ENCODE results near the gene PANX2. TPM values are rescaled to one million over a fixed set of nuclear protein-coding genes. Genes with fewer than 3 reads are reported as not detected.
A peak's percentile ranks its signal among the peaks of the same experiment; 100 is the strongest.
"Not testable (repeated sequence)": the region's sequence is repeated elsewhere in the genome, so short reads cannot be mapped to it uniquely, and the experiment has no call there.

The PANX2 gene
- total RNA-seq, 1 experiment from 2014 or later = 1.1 TPM

- no peak for DNase-seq (ENCODE audit: low spot score)
Measured at GRCh38 chr22:50197856-50198623, 27.5 kb downstream of the PANX2 start.

GRCh38 chr22:50198624-50199017 is 28.1 kb downstream of the PANX2 start:
- no peak for DNase-seq (ENCODE audit: low spot score)

GRCh38 chr22:50199251-50199721 is 28.8 kb downstream of the PANX2 start:
- no peak for DNase-seq (ENCODE audit: low spot score)

GRCh38 chr22:50199829-50200460 is 29.4 kb downstream of the PANX2 start:
- peak; percentile 26 for DNase-seq (ENCODE audit: low spot score)

GRCh38 chr22:50200461-50201190 is 30.1 kb downstream of the PANX2 start, which contains the start of gene SELENOO:
Gene SELENOO, plus strand, starts transcription at chr22:50201011. Its CDS starts 26 bp downstream, at chr22:50201037.
- DNase-seq (ENCODE audit: low spot score) = peak; percentile 64

GRCh38 chr22:50201191-50202129 is 30.9 kb downstream of the PANX2 start:
- DNase-seq (ENCODE audit: low spot score) = peak; percentile 19

- DNase-seq (ENCODE audit: low spot score) = no peak
Measured at GRCh38 chr22:50202130-50202666, 31.7 kb downstream of the PANX2 start.

GRCh38 chr22:50203288-50203687 is 32.8 kb downstream of the PANX2 start:
- DNase-seq (ENCODE audit: low spot score) = no peak

- DNase-seq (ENCODE audit: low spot score) = no peak
Measured at GRCh38 chr22:50204571-50204970, 34.0 kb downstream of the PANX2 start.

- DNase-seq (ENCODE audit: low spot score) = not testable (repeated sequence)
Measured at GRCh38 chr22:50204998-50205397, 34.5 kb downstream of the PANX2 start.

GRCh38 chr22:50205781-50206569 is 35.4 kb downstream of the PANX2 start:
- no peak for DNase-seq (ENCODE audit: low spot score)

GRCh38 chr22:50206599-50206998 is 36.1 kb downstream of the PANX2 start:
- DNase-seq (ENCODE audit: low spot score) = peak; percentile 4

GRCh38 chr22:50207383-50208140 is 37.0 kb downstream of the PANX2 start:
- no peak for DNase-seq (ENCODE audit: low spot score)

- DNase-seq (ENCODE audit: low spot score) = no peak
Measured at GRCh38 chr22:50208430-50208938, 38.0 kb downstream of the PANX2 start.

GRCh38 chr22:50208939-50209892 is 38.7 kb downstream of the PANX2 start:
- no peak for DNase-seq (ENCODE audit: low spot score)

- peak; percentile 71 for DNase-seq (ENCODE audit: low spot score)
Measured at GRCh38 chr22:50209893-50210292, 39.4 kb downstream of the PANX2 start.

GRCh38 chr22:50210378-50211139 is 40.0 kb downstream of the PANX2 start:
- no peak for DNase-seq (ENCODE audit: low spot score)
